ENCODE measurements around the gene AKAP8. TPM values are rescaled to one million over a fixed set of nuclear protein-coding genes. Genes with fewer than 3 reads are reported as not detected.
A peak's percentile ranks its signal among the peaks of the same experiment; 100 is the strongest.

The AKAP8 gene
- total RNA-seq, 4 donors from 2014 or later, result 26.4 to 58.5 (median 55.9) TPM

GRCh38 chr19:15304140-15304705 is 75.4 kb downstream of the AKAP8 start:
- Histone ChIP-seq H3K27me3 (no peaks in the 10 kb centered on the region), H3K4me1 (peaks cover 3 to 78% (median 36%) of the 10 kb centered on the region in 4 donors), H3K9me3 (peaks cover 0 to 3% (median 0%) of the 10 kb centered on the region in 4 donors), H3K36me3 (no peaks in the 10 kb centered on the region), H3K4me3 (no peak overlapping the region), H3K27ac (peak overlapping the region in 1 of 4 donors; percentile 45)
- WGBS, 2 donors, result 48 to 50% methylated on average over 10 of the region's 10 CpGs
- DNase-seq (ENCODE audit: low spot score in 2 of 2), result no peak
- TF ChIP-seq POLR2A (IDR thresholded peaks at IDR 0.05) (no peak), EP300 (IDR thresholded peaks at IDR 0.05) (no peak), CTCF (IDR thresholded peaks at IDR 0.05) (no peak)

Small RNAs within 50 kb of the gene (small RNA-seq; reads per million reads assigned to genes)
- not detected for gene AC005776.1

Other genes with a start within 250 kb of the AKAP8 start
- 10 to 100 TPM; 34.3 to 86.1 (median 53.2) TPM for gene NOTCH3, start 178.8 kb downstream of the AKAP8 start, total RNA-seq
- under 1 TPM in 1 of 4 donors, not detected in 3; 0.20 TPM for gene EPHX3, start 147.3 kb downstream of the AKAP8 start, total RNA-seq
- gene BRD4, start 47.2 kb downstream of the AKAP8 start, total RNA-seq, result 10 to 100 TPM; 34.7 to 69.6 (median 36.0) TPM
- gene AKAP8L, start 39.2 kb upstream of the AKAP8 start, total RNA-seq, result 100 to 1,000 TPM; 170 to 248 (median 183) TPM
- 100 to 1,000 TPM in 1 of 4 donors, 10 to 100 TPM in 3; 31.5 to 108 (median 46.3) TPM for gene WIZ, start 70.2 kb upstream of the AKAP8 start, total RNA-seq
- gene RASAL3, start 84.8 kb upstream of the AKAP8 start, total RNA-seq, result 1 to 10 TPM; 2.9 to 6.6 (median 4.3) TPM
- gene PGLYRP2, start 99.7 kb upstream of the AKAP8 start, total RNA-seq, result not detected
- gene CYP4F22, start 128.7 kb upstream of the AKAP8 start, total RNA-seq, result under 1 TPM in 1 of 4 donors, not detected in 3; 0.30 TPM
- not detected for gene CYP4F8, start 235.4 kb upstream of the AKAP8 start, total RNA-seq

All from tibial nerve (tissue), 4 donors.